NCI-H524 treated with DMSO at 0.1 percent for 48 hours (cell line): Measurements from ENCODE around the gene INPP5B.

Experiments used
- DNase-seq: peaks from one replicate; lab custom pipeline; 2025; lab: John Stamatoyannopoulos, UW

Gene INPP5B

GRCh38 chr1:37867784-37868183 lies 79.1 kb downstream of the INPP5B start:
- DNase-seq, result no peak

- DNase-seq, result no peak
Observed at GRCh38 chr1:37866491-37866890, 80.4 kb downstream of the INPP5B start.

DNA sequence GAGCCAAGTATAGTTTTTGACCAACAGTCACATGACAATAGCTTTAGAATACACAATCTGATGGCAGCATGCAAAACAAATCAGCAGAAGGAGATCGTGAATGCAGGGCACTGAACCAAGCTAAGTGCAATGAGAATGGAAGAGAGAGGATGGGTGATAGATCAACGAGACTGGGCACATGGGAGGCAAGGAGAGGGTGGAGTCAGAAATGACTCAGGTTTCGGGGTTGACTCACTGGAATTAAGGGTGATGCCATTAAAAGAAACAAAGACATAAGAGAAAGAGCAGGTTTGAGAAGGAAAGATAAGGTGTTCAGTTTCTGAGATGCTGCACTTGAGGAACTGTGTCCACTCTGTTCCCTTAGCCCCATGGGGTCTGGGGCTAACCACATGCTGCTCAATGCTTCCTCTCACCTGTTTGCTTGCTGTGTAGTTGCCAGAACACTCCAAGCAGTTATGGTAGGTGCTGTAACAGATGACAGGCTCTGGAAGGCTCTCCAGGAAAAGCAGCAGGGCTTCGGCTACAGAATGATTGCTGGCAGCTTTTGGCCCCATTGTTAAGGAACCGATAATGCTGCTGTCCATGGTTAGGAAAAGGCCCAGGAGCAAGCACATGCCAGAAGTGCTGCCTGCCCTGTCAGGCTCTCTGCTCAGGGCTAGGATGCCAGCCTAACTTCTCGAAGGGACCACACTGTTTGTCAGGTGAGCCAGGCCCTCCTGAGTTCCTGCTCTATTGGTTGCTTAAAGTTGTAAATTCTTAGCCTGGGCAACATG lies 81.3 kb downstream of the INPP5B start:
- no peak for DNase-seq

DNA sequence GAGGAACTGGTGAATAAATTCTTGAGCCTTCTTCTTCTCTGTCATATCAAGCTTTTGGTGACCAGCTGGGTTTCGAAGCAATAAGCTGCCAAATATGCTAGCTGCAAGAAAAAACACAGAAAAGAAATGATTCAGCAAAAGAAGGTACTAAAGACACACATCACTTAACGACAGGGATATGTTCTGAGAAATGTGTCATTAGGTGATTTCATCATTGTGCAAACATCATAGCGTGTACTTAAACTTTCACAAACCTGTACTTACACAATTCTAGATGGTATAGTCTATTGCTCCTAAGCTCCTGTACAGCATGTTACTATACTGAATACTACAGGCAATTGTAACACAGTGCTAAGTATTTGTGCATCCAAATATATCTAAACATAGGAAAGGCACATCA lies 84.5 kb downstream of the INPP5B start:
- no peak for DNase-seq

- no peak for DNase-seq
Observed at GRCh38 chr1:37861151-37861550, 85.7 kb downstream of the INPP5B start.

DNA sequence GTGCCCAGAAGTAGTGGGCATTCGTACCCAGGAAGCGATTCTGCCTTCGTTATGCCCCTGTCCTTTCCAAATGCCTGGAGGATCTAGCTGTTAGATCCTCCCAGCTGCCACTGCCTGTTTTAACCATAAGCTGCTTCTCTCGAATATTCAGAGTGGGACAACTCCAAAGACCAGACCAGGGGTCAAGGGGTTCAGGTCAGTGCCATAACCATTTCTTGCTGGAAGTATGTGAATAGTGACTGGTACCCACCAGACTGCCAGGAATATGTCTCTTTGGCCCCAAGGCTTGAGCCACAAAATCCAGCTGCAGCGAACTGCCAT lies 86.5 kb downstream of the INPP5B start:
- DNase-seq, result no peak

DNA sequence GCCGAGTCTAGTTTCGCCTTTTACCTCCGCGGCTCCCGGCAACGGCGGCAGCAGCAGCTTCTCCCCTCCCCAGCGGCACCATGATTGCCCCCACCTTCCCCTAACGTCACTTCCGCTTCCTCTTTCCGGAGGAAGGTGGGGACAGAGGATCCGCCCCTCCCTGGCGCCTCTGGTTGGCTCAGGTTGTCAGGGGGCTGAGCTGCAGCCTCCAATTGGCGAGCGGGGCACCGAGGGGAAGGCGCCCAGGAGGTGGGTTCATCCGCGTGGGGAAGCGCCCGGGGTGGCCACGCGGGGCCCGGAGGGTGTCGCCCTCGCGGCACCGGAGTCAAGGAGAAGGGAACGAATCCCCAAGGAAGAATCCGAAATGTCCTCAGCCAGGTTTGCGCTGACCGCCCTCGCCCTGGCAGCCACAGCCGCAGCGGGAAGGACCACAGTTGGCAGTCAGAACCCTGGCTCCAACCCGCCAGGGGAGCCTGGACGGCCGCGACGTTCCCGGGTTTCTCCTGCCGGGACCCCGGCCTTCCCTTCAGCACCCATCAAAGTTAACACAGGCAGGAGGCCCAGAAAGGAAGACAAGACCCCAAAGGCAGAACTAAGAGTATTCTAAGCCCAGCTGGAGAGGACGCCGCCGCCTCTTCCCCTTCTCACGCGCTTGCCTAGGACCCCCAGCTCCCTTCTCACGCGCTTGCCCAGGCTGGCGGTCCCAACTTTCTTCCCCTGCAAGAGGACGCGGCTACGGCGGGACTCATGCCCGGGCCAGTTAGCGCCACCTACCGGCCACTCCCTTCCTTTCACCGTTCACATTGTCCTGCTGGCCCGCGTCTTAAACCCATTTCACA lies 87.1 kb downstream of the INPP5B start, which contains the start of gene MTF1:
MTF1 (minus strand) TSS at position 86 of the 839 bp plus-strand sequence. CDS start 1,934 bp downstream, outside the sequence.
- DNase-seq, result peak; percentile 77

GRCh38 chr1:37858931-37859506 lies 87.8 kb downstream of the INPP5B start:
- DNase-seq, result no peak

DNA sequence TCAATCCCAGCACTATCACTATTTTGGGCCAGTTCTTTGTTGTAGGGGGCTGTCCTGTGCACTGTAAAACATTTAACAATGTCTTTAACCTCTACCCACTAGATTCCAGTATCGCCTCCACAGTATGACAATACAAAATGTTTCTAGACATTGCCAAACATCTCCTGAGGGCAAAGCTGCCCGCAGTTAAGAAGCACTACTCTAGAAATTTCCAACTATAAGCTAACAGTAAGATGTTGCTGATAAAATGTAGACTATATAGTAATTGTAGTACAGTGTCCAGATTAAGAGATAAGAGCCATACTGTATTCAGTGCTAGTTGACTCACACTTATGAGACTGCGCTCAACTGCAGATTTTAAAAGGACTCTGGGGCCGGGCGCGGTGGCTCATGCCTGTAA lies 92.4 kb downstream of the INPP5B start:
- no peak for DNase-seq

DNA sequence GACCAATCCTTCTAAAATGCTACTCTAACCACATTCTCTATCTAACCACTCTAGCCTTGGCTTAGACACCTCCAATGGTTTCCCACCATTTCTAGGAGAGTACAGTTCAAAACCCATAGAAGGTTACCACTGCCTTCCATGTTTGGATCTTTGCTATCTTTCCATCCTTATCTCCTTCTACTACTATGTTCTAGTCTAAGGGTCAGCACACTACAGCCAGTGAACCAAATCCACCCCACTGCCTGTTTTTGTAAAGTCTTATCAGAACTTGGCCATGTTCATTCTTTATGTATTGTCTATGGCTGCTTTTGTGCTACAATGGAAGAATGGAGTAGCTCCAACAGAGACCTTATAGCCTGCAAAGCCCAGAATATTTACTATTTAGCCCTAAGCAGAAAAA lies 93.7 kb downstream of the INPP5B start:
- DNase-seq, result no peak

DNA sequence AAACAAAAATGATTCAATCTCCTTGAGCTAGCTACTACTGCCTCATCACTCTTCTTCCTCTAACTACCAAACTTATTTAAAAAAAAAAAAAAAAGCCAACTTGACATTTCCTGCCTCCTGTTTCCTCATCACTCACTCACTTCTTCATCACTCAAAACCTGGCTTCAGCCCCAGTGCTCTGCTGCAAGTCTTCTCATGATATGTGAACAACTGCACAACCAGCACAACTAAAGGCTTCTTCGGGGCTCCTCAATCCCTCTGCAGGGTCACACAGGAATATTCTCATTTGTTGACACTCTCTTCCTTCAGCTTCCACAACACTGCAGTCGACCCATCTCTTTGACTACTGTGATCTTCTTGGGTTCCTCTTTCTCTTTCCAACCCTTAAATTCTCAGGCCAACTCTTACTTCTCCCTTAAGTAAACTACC lies 95.1 kb downstream of the INPP5B start:
- no peak for DNase-seq

- no peak for DNase-seq
Observed at GRCh38 chr1:37851262-37851661, 95.6 kb downstream of the INPP5B start.

- no peak for DNase-seq
Observed at GRCh38 chr1:37850352-37850955, 96.4 kb downstream of the INPP5B start.

DNA sequence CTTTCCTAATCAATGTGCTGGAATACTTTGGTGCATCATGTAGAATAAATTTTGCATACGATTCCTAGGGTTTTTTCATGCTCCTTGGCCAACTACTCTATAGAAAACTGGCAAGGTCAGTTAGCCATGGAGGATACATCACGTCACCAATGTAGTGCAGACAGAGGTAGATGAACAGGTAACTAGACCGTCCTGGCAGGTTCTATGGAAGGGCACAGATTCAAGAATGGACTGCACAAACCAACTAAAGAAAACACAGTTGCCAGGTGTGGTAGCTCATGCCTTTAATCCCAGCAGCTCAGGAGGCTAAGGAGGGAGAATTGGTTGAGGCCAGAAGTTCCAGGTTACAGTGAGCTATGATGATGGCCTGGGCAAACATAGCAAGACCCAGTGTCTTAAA lies 97.4 kb downstream of the INPP5B start:
- no peak for DNase-seq

DNA sequence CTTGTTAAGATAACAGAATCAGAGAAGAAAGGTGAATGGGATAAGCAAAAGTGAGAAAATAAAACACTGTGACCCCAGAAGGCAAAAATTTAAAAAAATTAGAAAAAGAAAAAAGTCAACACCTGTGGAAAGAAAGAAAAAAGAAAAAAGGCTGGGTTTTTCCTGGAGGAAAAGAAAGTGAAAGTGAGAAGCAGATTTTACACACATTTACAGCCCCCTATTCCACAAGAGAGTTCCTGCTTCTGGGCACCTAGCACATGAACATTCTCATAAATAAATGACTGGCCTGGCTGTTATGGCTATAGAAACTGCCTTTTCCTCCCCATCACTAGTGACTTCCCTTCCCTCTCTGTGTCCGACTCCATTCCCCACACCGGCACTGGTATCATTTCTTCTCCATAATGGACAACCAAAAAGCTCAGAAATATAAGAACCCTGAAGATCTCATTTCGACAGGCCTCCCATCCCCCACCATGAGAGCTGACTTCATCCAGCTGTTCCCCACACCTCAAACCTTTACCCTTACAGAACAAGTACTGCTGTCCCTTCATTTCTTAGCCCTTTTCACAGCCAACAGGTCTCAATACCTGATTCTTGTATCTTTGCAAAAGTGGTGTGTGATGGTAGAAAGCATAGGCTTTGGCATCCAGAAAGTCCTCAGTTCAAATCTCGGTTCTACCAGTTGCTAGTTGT lies 100.1 kb downstream of the INPP5B start:
- no peak for DNase-seq

- DNase-seq, result no peak
Observed at GRCh38 chr1:37845786-37846185, 101.1 kb downstream of the INPP5B start.

DNA sequence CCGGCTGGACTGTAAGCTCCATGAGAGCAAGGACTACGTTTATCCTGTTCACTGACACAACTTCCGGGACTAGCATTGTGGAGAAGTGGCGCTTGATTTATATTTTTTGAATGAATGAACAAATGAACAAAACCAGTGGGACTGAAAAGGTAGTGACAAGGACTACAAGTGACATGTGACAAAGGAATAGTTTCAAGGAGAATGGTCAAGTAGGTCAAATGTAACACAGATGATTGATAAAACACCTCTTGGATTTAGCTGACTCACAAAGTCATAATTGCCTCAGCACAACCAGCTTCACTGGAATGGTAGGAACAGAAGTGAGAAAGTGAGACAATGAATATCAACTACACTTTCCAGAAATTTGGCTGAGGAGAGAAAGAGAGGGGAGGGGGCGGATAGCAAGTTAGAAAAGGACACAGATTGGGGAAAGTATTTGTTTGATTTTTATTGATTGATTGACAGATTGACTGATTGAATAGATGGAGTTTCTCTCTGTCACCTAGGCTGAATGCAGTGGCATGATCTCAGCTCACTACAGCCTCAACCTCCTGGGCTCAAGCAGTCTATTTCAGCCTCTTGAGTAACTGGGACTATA lies 101.7 kb downstream of the INPP5B start:
- DNase-seq, result no peak

- DNase-seq, result no peak
Observed at GRCh38 chr1:37844536-37844935, 102.3 kb downstream of the INPP5B start.

- no peak for DNase-seq
Observed at GRCh38 chr1:37841652-37842051, 105.2 kb downstream of the INPP5B start.

- DNase-seq, result no peak
Observed at GRCh38 chr1:37840711-37841110, 106.1 kb downstream of the INPP5B start.

GRCh38 chr1:37839676-37840075 lies 107.2 kb downstream of the INPP5B start:
- no peak for DNase-seq

DNA sequence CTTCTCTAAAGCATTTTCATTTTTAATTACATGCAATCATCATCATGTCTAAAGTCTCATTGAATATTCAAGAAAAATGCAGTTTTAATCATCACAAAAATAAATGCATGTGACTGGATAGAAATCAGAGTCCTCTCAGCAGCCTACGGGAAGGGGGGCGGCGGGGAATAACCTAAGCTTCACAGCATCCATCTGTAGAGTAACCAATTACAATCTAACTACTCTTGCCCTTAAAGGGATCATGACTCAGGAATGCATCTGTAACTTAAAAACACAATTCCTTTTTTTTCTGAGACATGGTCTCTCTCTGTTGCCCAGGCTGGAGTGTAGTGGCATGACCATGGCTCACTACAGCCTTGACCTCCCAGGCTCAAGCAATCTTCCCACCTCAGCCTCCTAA lies 110.1 kb downstream of the INPP5B start:
- no peak for DNase-seq
